GM12878 (cell line): Measurements from ENCODE around the gene AP1S3. TPM values are rescaled to one million over a fixed set of nuclear protein-coding genes. Genes with fewer than 3 reads are reported as not detected.

ENCODE experiments used
- ATAC-seq: fragments of 200-7000 bp; cut with Tn5 transposase; 3 replicates; pipeline ENCODE4 v1.9.1; 2020; ENCODE audit warnings: mild to moderate bottlenecking, moderate library complexity
- BruUV-seq: library from RNA; stranded (reverse); fragments of 400-500 nt; replicated peaks from 2 replicates; lab custom pipeline; 2021; lab: Mats Ljungman, UMichigan
- CTCF ChIA-PET: fragments of 300-600 bp; sonication (Branson Sonifier 250); formaldehyde crosslinking; extraction: SDS; loops from one replicate; lab custom pipeline; 2021; ENCODE audit warnings: inconsistent platforms; lab: Yijun Ruan, JAX
- POLR2A ChIA-PET: fragments of 350-600 bp; formaldehyde crosslinking; extraction: SDS; loops from one replicate; lab custom pipeline; 2021; ENCODE audit warnings: inconsistent platforms; lab: Charles Lee
- RAD21 ChIA-PET: fragments of 300-600 bp; sonication (Branson Sonifier 250); formaldehyde crosslinking; loops from one replicate; lab custom pipeline; 2023; ENCODE audit warnings: antibody characterized with exemption; ENCODE audit not compliant: unreplicated experiment; lab: Charles Lee
- SMC1A ChIA-PET: fragments of 300-600 bp; sonication (Branson Sonifier 250); formaldehyde crosslinking; loops from one replicate; lab custom pipeline; 2023; ENCODE audit not compliant: unreplicated experiment, uncharacterized antibody; lab: Charles Lee
- DNase-seq: peaks from one replicate; pipeline ENCODE4 v3.0.0-alpha.2; 2011; ENCODE audit warnings: low read depth, low spot score
- FAIRE-seq: peaks from 3 replicates; lab custom pipeline; 2011; peaks lifted over from hg19 to GRCh38; lab: Jason Lieb, UNC
- H2AFZ ChIP-seq: 2 replicates; pipeline ENCODE4 v1.6.0; 2011; ENCODE audit warnings: low read depth, low read length, control low read depth; ENCODE audit not compliant: control insufficient read depth
- H3K27ac ChIP-seq: 2 replicates; pipeline ENCODE4 v1.5.1; 2011; ENCODE audit warnings: control low read depth; ENCODE audit not compliant: control insufficient read depth, insufficient read depth
- H3K27me3 ChIP-seq, 2 experiments: replicated peaks in 1 of 2; 2 replicates each; pipeline versions ENCODE4 v1.6.0 to v1.6.1; 2011; ENCODE audit warnings: low read length in 1 of 2; ENCODE audit not compliant: control insufficient read depth in 2 of 2, insufficient read depth in 2 of 2
- H3K36me3 ChIP-seq, 2 experiments: 2 replicates each; pipeline ENCODE4 v1.5.1; 2011; ENCODE audit warnings: low read length in 1 of 2; ENCODE audit not compliant: control insufficient read depth in 2 of 2, insufficient read depth in 2 of 2
- H3K4me1 ChIP-seq: 2 replicates; pipeline ENCODE4 v1.6.1; 2011; ENCODE audit warnings: mild to moderate bottlenecking, low read length, moderate library complexity, mixed read lengths; ENCODE audit not compliant: control insufficient read depth, insufficient read depth
- H3K4me2 ChIP-seq: 2 replicates; pipeline ENCODE4 v1.6.0; 2011; ENCODE audit warnings: control low read depth; ENCODE audit not compliant: control insufficient read depth, insufficient read depth
- H3K4me3 ChIP-seq: fragments of 200-600 bp; sonication (generic); 2 replicates; pipeline ENCODE4 v1.5.1; 2016
- H3K79me2 ChIP-seq: 2 replicates; pipeline ENCODE4 v1.6.0; 2011; ENCODE audit warnings: low read length; ENCODE audit not compliant: control insufficient read depth, insufficient read depth
- H3K9ac ChIP-seq: 2 replicates; pipeline ENCODE4 v1.8.0; 2011; ENCODE audit warnings: low read length, control low read depth, mixed read lengths; ENCODE audit not compliant: control insufficient read depth, insufficient read depth
- H3K9me3 ChIP-seq: replicated peaks from 3 replicates; pipeline ENCODE4 v1.5.1; 2011; ENCODE audit warnings: mild to moderate bottlenecking, low read length; ENCODE audit not compliant: control insufficient read depth, insufficient read depth
- H4K20me1 ChIP-seq: 2 replicates; pipeline ENCODE4 v1.6.0; 2011; ENCODE audit not compliant: control insufficient read depth, insufficient read depth
- CBX3 ChIP-seq: fragments of 200-600 bp; sonication (generic); IDR thresholded peaks from 2 replicates; pipeline ENCODE4 v1.6.1; 2016; ENCODE audit warnings: low read depth, borderline replicate concordance
- CHD1 ChIP-seq: IDR thresholded peaks from 2 replicates; pipeline ENCODE4 v1.6.1; 2012; ENCODE audit warnings: low read depth, low read length, improper control_type of control experiment
- CHD4 ChIP-seq: fragments of 200-600 bp; sonication (generic); IDR thresholded peaks from 2 replicates; pipeline ENCODE4 v1.6.1; 2016; ENCODE audit warnings: mild to moderate bottlenecking
- DPF2 ChIP-seq: fragments of 450-650 bp; IDR thresholded peaks from 2 replicates; pipeline ENCODE4 v1.6.1; 2017; ENCODE audit warnings: mild to moderate bottlenecking
- EED ChIP-seq: sonication (generic); IDR thresholded peaks from 2 replicates; pipeline ENCODE4 v1.6.1; 2016; ENCODE audit warnings: antibody characterized with exemption, low read depth
- EGR1 ChIP-seq, 2 experiments: IDR thresholded peaks; 1 replicate in 1 of 2; 2 replicates in 1 of 2; pipeline ENCODE4 v1.6.1; 2011 to 2012; ENCODE audit warnings: low read depth in 2 of 2, low read length in 2 of 2, borderline replicate concordance in 1 of 2, mild to moderate bottlenecking in 1 of 2, moderate library complexity in 1 of 2
- EZH2 ChIP-seq: IDR thresholded peaks from 2 replicates; pipeline ENCODE4 v1.6.1; 2012; ENCODE audit warnings: low read depth, mild to moderate bottlenecking, control low read depth, inconsistent platforms, low read length, borderline replicate concordance; ENCODE audit not compliant: control insufficient read depth
- FOXK2 ChIP-seq: fragments of 450-650 bp; IDR thresholded peaks from 2 replicates; pipeline ENCODE4 v1.6.1; 2017; ENCODE audit warnings: mild to moderate bottlenecking, moderate library complexity
- MYC ChIP-seq: IDR thresholded peaks from 2 replicates; pipeline ENCODE4 v1.6.1; 2011; ENCODE audit warnings: mild to moderate bottlenecking, low read length, moderate library complexity, inconsistent platforms; ENCODE audit not compliant: insufficient read depth, insufficient replicate concordance, insufficient read length, severe bottlenecking
- RB1 ChIP-seq: fragments of 450-650 bp; formaldehyde crosslinking; IDR thresholded peaks from 2 replicates; pipeline ENCODE4 v1.6.1; 2017; ENCODE audit warnings: mild to moderate bottlenecking, borderline replicate concordance
- RBBP5 ChIP-seq: fragments of 200-600 bp; sonication (generic); conservative IDR thresholded peaks from 2 replicates; pipeline ENCODE4 v1.6.1; 2016
- SKIL ChIP-seq: fragments of 450-650 bp; IDR thresholded peaks from 2 replicates; pipeline ENCODE4 v1.6.1; 2017; ENCODE audit warnings: mild to moderate bottlenecking, low read depth, inconsistent platforms; ENCODE audit not compliant: poor library complexity, severe bottlenecking
- SP1 ChIP-seq: IDR thresholded peaks from one replicate; pipeline ENCODE4 v1.6.1; 2011; ENCODE audit warnings: low read depth, low read length
- SPI1 ChIP-seq: IDR thresholded peaks from 2 replicates; pipeline ENCODE4 v1.6.1; 2011; ENCODE audit warnings: low read depth, mild to moderate bottlenecking, low read length, moderate library complexity, borderline replicate concordance; ENCODE audit not compliant: insufficient read depth
- TARDBP ChIP-seq: IDR thresholded peaks from 2 replicates; pipeline ENCODE4 v1.6.1; 2016; ENCODE audit warnings: borderline replicate concordance
- ZNF217 ChIP-seq: fragments of 450-650 bp; IDR thresholded peaks from 2 replicates; pipeline ENCODE4 v1.6.1; 2017; ENCODE audit warnings: antibody characterized with exemption, mild to moderate bottlenecking
- ZNF687 ChIP-seq: fragments of 450-650 bp; IDR thresholded peaks from 2 replicates; pipeline ENCODE4 v1.6.1; 2017; ENCODE audit warnings: mild to moderate bottlenecking, moderate library complexity
- ZZZ3 ChIP-seq: IDR thresholded peaks from 2 replicates; pipeline ENCODE4 v1.6.1; 2011; ENCODE audit warnings: low read depth; ENCODE audit not compliant: control insufficient read depth, insufficient read length
- WGBS: methylation state at CpG from one replicate; pipeline ENCODE4 v1.1.6; 2016; ENCODE audit warnings: low lambda C conversion rate; ENCODE audit not compliant: insufficient replicate concordance, insufficient coverage; ENCODE audit errors: missing lambda C conversion rate; 5-methylcytosine and 5-hydroxymethylcytosine counted together
- in situ Hi-C: fragments of 300-500 bp; cut with MboI; formaldehyde crosslinking; loops from 9 replicates; pipeline ENCODE4 v1.14.3; 2018; ENCODE audit warnings: mixed read lengths
- intact Hi-C: fragments of 100-400 bp; cut with micrococcal nuclease; formaldehyde crosslinking; loops from one replicate; pipeline ENCODE4 v1.14.2; 2022; ENCODE audit not compliant: unreplicated experiment
- polyA plus RNA-seq, 11 experiments: library from polyadenylated mRNA; depleted of rRNA in 4 of 11; unstranded in 6 of 11; stranded (reverse) in 5 of 11; fragments of >200 nt; fragmentation: Nextera tagmentation in 4 of 11; fragmentation: Illumina TruSeq in 1 of 11; extraction: Ambion mirVana in 4 of 11; extraction: Trizol in 1 of 11; gene quantifications; 1 replicate in 1 of 11; 2 replicates in 10 of 11; pipeline versions ENCODE4 v1.2.1 to v1.2.3, GENCODE V29; 2011 to 2016; ENCODE audit warnings: inconsistent platforms in 2 of 11, missing spikeins in 2 of 11, low read depth in 1 of 11
- total RNA-seq, 4 experiments: library from RNA; depleted of rRNA in 3 of 4; stranded (reverse); fragments of >200 nt in 3 of 4; fragmentation: Illumina TruSeq in 1 of 4; extraction: Trizol in 1 of 4; gene quantifications; 2 replicates each; pipeline versions ENCODE4 v1.2.1 to v1.2.3, GENCODE V29; 2013 to 2021

AP1S3 gene
- total and polyA plus RNA-seq, 10 of the 15 experiments (the other 5 are each of a cell fraction or from before 2014, with no cell fraction given), result 2.6 to 14.3 (median 9.2) TPM

- RAD21 ChIA-PET, result interaction anchor here (0.7 kb wide), 1 partner anchor 10 kb away, joined by 3 read pairs; no protein-coding TSS in a partner anchor
- no TSS peak for BruUV-seq
- Histone ChIP-seq H3K27ac (no peak overlapping the region), H3K9me3 (no peaks in the 10 kb centered on the region; the same call in 2 of the 3 replicates), H3K4me2 (no peak overlapping the region), H3K9ac (no peak overlapping the region), H3K36me3 (no peaks in the 10 kb centered on the region; a peak in 1 of 4 replicates), H2AFZ (no peak overlapping the region), H3K27me3 (no peaks in the 10 kb centered on the region), H3K4me1 (peaks cover 2% of the 10 kb centered on the region; the same call in 1 of the 2 replicates), H3K4me3 (no peak overlapping the region), H3K79me2 (peaks cover 6% of the 10 kb centered on the region), H4K20me1 (no peaks in the 10 kb centered on the region)
- CTCF ChIA-PET, result no interaction called here
- POLR2A ChIA-PET, result interaction anchor here (0.9 kb wide), 1 partner anchor 12 kb away, joined by 3 read pairs; no protein-coding TSS in a partner anchor
- no peak for DNase-seq
- in situ Hi-C loops (no loop called here), intact Hi-C loops (no loop called here)
- no peak for ATAC-seq
- FAIRE-seq, result no peak
- TF ChIP-seq SKIL, result no peak
- no peak for TF ChIP-seq EZH2
- no peak for TF ChIP-seq CHD1
- TF ChIP-seq MYC, result no peak
- no peak for TF ChIP-seq EED
- TF ChIP-seq SP1, result no peak
- no peak for TF ChIP-seq EGR1 (IDR thresholded peaks at IDR 0.05; ENCODE audit: borderline replicate concordance in 1 of 2, low read depth in 2 of 2, low read length in 2 of 2)
- TF ChIP-seq FOXK2, result no peak
- TF ChIP-seq CBX3, result no peak
- TF ChIP-seq RB1, result no peak
- TF ChIP-seq CHD4, result no peak
- no peak for TF ChIP-seq ZZZ3
- no peak for TF ChIP-seq SPI1
- TF ChIP-seq DPF2, result no peak
- TF ChIP-seq ZNF687, result no peak
- no peak for TF ChIP-seq RBBP5
- TF ChIP-seq ZNF217, result no peak
- TF ChIP-seq TARDBP, result no peak
- SMC1A ChIA-PET, result no interaction called here
- 100% methylated on average over 5 of the region's 6 CpGs for WGBS
These were observed 9.1 kb downstream of the AP1S3 start for GRCh38 chr2:223828314-223828713.
